Suppressor macrophage treated with lipopolysaccharide for 1 hour (primary cell): Measurements from ENCODE around the gene EEF1AKMT4.

Experiments used
- DNase-seq, 3 donors: peaks; one replicate each; pipeline ENCODE4 v3.0.0-alpha.2; 2020 to 2022

EEF1AKMT4 gene

GRCh38 chr3:184236033-184236410 lies 13.4 kb upstream of the EEF1AKMT4 start:
- no peak for DNase-seq

GRCh38 chr3:184236636-184237035 lies 12.8 kb upstream of the EEF1AKMT4 start:
- DNase-seq = no peak

- no peak for DNase-seq
Observed at GRCh38 chr3:184237211-184237610, 12.3 kb upstream of the EEF1AKMT4 start.

GRCh38 chr3:184237807-184238206 lies 11.7 kb upstream of the EEF1AKMT4 start:
- no peak for DNase-seq

GRCh38 chr3:184238246-184238818 lies 11.1 kb upstream of the EEF1AKMT4 start:
- DNase-seq = no peak

GRCh38 chr3:184239221-184239620 lies 10.3 kb upstream of the EEF1AKMT4 start:
- no peak for DNase-seq

GRCh38 chr3:184239708-184240107 lies 9.8 kb upstream of the EEF1AKMT4 start:
- DNase-seq = no peak

GRCh38 chr3:184240384-184241140 lies 8.9 kb upstream of the EEF1AKMT4 start:
- DNase-seq = no peak

GRCh38 chr3:184241141-184241446 lies 8.4 kb upstream of the EEF1AKMT4 start:
- DNase-seq = no peak

- peak in 1 of 3 donors; percentile 27 for DNase-seq
Observed at GRCh38 chr3:184241447-184242296, 7.8 kb upstream of the EEF1AKMT4 start.

GRCh38 chr3:184242297-184242685 lies 7.2 kb upstream of the EEF1AKMT4 start:
- DNase-seq = no peak

GRCh38 chr3:184248454-184249411 lies 739 bp upstream of the EEF1AKMT4 start, which contains the start of gene ALG3:
Gene ALG3, minus strand, starts transcription at chr3:184248962. Its CDS starts 22 bp downstream, at chr3:184248940.
- peak; percentile 92 to 96 (median 96) for DNase-seq

GRCh38 chr3:184250167-184250828 lies 826 bp downstream of the EEF1AKMT4 start:
- DNase-seq = peak; percentile 94 to 96 (median 96)

- DNase-seq = no peak
Observed at GRCh38 chr3:184255291-184256039, 6.0 kb downstream of the EEF1AKMT4 start.

- DNase-seq = no peak
Observed at GRCh38 chr3:184257083-184257915, 7.8 kb downstream of the EEF1AKMT4 start.

- DNase-seq = no peak
Observed at GRCh38 chr3:184258926-184259325, 9.5 kb downstream of the EEF1AKMT4 start.

- no peak for DNase-seq
Observed at GRCh38 chr3:184259396-184259877, 10.0 kb downstream of the EEF1AKMT4 start.

- DNase-seq = peak; percentile 41 to 78 (median 57)
Observed at GRCh38 chr3:184259878-184260723, 10.6 kb downstream of the EEF1AKMT4 start.

GRCh38 chr3:184260724-184261269 lies 11.3 kb downstream of the EEF1AKMT4 start:
- DNase-seq = no peak
